Liver (tissue), 9 donors: ENCODE measurements around the gene PYCARD. TPM values are rescaled to one million over a fixed set of nuclear protein-coding genes. Genes with fewer than 3 reads are reported as not detected.
A peak's percentile ranks its signal among the peaks of the same experiment; 100 is the strongest.

ENCODE experiments used
- DNase-seq: peaks from one replicate; pipeline ENCODE4 v3.0.0-alpha.2; 2017; ENCODE audit warnings: low spot score
- H3K27ac ChIP-seq, 2 donors: one replicate each; pipeline ENCODE4 v1.7.0; 2013; ENCODE audit warnings: inconsistent platforms in 2 of 2, low read length in 2 of 2, control low read depth in 1 of 2, low read depth in 1 of 2, mild to moderate bottlenecking in 1 of 2
- H3K27me3 ChIP-seq, 4 donors: one replicate each; pipeline versions ENCODE4 v1.6.1 to v1.7.0; 2013; ENCODE audit warnings: low read length in 3 of 4, inconsistent platforms in 1 of 4, mild to moderate bottlenecking in 1 of 4, moderate library complexity in 1 of 4; ENCODE audit not compliant: control insufficient read depth in 4 of 4, insufficient read depth in 4 of 4
- H3K36me3 ChIP-seq, 4 donors: one replicate each; pipeline versions ENCODE4 v1.6.1 to v1.7.0; 2013; ENCODE audit warnings: low read length in 3 of 4, mild to moderate bottlenecking in 3 of 4, low read depth in 1 of 4, moderate library complexity in 1 of 4; ENCODE audit not compliant: control insufficient read depth in 4 of 4, insufficient read depth in 3 of 4
- H3K4me1 ChIP-seq, 4 donors: one replicate each; pipeline versions ENCODE4 v1.6.1 to v1.7.0; 2013; ENCODE audit warnings: low read length in 3 of 4, mild to moderate bottlenecking in 3 of 4, moderate library complexity in 1 of 4; ENCODE audit not compliant: control insufficient read depth in 4 of 4, insufficient read depth in 4 of 4
- H3K4me3 ChIP-seq, 3 donors: one replicate each; pipeline versions ENCODE4 v1.6.1 to v1.7.0; 2013; ENCODE audit warnings: low read length in 3 of 3, control low read depth in 1 of 3, low read depth in 1 of 3, mild to moderate bottlenecking in 1 of 3
- H3K9ac ChIP-seq, 2 donors: one replicate each; pipeline ENCODE4 v1.7.0; 2013; ENCODE audit warnings: low read length in 2 of 2, mild to moderate bottlenecking in 2 of 2, moderate library complexity in 2 of 2, control low read depth in 1 of 2, low read depth in 1 of 2
- H3K9me3 ChIP-seq, 4 donors: one replicate each; pipeline versions ENCODE4 v1.6.1 to v1.7.0; 2013; ENCODE audit warnings: low read length in 3 of 4; ENCODE audit not compliant: control insufficient read depth in 4 of 4
- EGR1 ChIP-seq, 2 donors: IDR thresholded peaks; 2 replicates each; pipeline ENCODE4 v1.6.1; 2016 to 2018; ENCODE audit warnings: antibody characterized with exemption in 2 of 2, low read depth in 2 of 2
- FOXA1 ChIP-seq: IDR thresholded peaks from 2 replicates; pipeline ENCODE4 v1.6.1; 2016; ENCODE audit warnings: antibody characterized with exemption
- FOXA2 ChIP-seq: IDR thresholded peaks from 2 replicates; pipeline ENCODE4 v1.6.1; 2016; ENCODE audit warnings: antibody characterized with exemption
- GABPA ChIP-seq, 2 donors: IDR thresholded peaks in 1 of 2; conservative IDR thresholded peaks in 1 of 2; 2 replicates each; pipeline ENCODE4 v1.6.1; 2016; ENCODE audit warnings: antibody characterized with exemption in 2 of 2, mild to moderate bottlenecking in 1 of 2, moderate library complexity in 1 of 2
- HNF4A ChIP-seq, 2 donors: conservative IDR thresholded peaks; 2 replicates each; pipeline ENCODE4 v1.6.1; 2016; ENCODE audit warnings: antibody characterized with exemption in 2 of 2, mild to moderate bottlenecking in 2 of 2
- HNF4G ChIP-seq: IDR thresholded peaks from 2 replicates; pipeline ENCODE4 v1.6.1; 2016; ENCODE audit warnings: antibody characterized with exemption
- JUND ChIP-seq, 2 donors: IDR thresholded peaks; 2 replicates each; pipeline ENCODE4 v1.6.1; 2016; ENCODE audit warnings: antibody characterized with exemption in 2 of 2
- NR2F2 ChIP-seq: IDR thresholded peaks from 2 replicates; pipeline ENCODE4 v1.6.1; 2016; ENCODE audit warnings: antibody characterized with exemption
- RAD21 ChIP-seq, 2 donors: IDR thresholded peaks; 2 replicates each; pipeline ENCODE4 v1.6.1; 2016; ENCODE audit warnings: antibody characterized with exemption in 2 of 2, mild to moderate bottlenecking in 2 of 2
- RXRA ChIP-seq, 2 donors: IDR thresholded peaks; 2 replicates each; pipeline ENCODE4 v1.6.1; 2017 to 2018; ENCODE audit warnings: antibody characterized with exemption in 2 of 2, mild to moderate bottlenecking in 1 of 2
- SP1 ChIP-seq: IDR thresholded peaks from 2 replicates; pipeline ENCODE4 v1.6.1; 2018; ENCODE audit warnings: antibody characterized with exemption, mild to moderate bottlenecking
- TAF1 ChIP-seq: conservative IDR thresholded peaks from 2 replicates; pipeline ENCODE4 v1.6.1; 2016; ENCODE audit warnings: antibody characterized with exemption, mild to moderate bottlenecking
- YY1 ChIP-seq: IDR thresholded peaks from 2 replicates; pipeline ENCODE4 v1.6.1; 2016; ENCODE audit warnings: antibody characterized with exemption, mild to moderate bottlenecking
- WGBS: extraction: QIAGEN DNeasy Blood & Tissue Kit; methylation state at CpG from one replicate; pipeline ENCODE4 v1.1.7; 2013; 5-methylcytosine and 5-hydroxymethylcytosine counted together
- polyA plus RNA-seq, 2 donors: library from polyadenylated mRNA; stranded (reverse) in 1 of 2; unstranded in 1 of 2; fragments of 200-250 nt in 1 of 2; fragments of >200 nt in 1 of 2; fragmentation: Nextera tagmentation in 1 of 2; extraction: Ambion mirVana in 1 of 2; gene quantifications; one replicate each; pipeline versions ENCODE4 v1.2.1 to v1.2.3, GENCODE V29; 2013 to 2015
- total RNA-seq, 2 donors: library from RNA; depleted of rRNA; stranded (reverse); fragments of >200 nt; gene quantifications; one replicate each; pipeline ENCODE4 v1.2.3, GENCODE V29; 2014
- TF ChIP-seq, protein P1 (sequence below): IDR thresholded peaks from 2 replicates; pipeline ENCODE4 v1.6.1; 2016; ENCODE audit warnings: antibody characterized with exemption
- TF ChIP-seq, protein P2 (sequence below): IDR thresholded peaks from 2 replicates; pipeline ENCODE4 v1.6.1; 2016; ENCODE audit warnings: antibody characterized with exemption
- TF ChIP-seq, protein P3 (sequence below): IDR thresholded peaks from 2 replicates; pipeline ENCODE4 v1.6.1; 2016; ENCODE audit warnings: antibody characterized with exemption
- TF ChIP-seq, protein P4 (sequence below): fragments of 150-350 bp; IDR thresholded peaks from 2 replicates; pipeline ENCODE4 v1.5.1; 2017; ENCODE audit warnings: improper control_type of control experiment, low read depth, low read length; ENCODE audit not compliant: missing input control
- TF ChIP-seq, protein P5 (sequence below): IDR thresholded peaks from 2 replicates; pipeline ENCODE4 v1.6.1; 2016; ENCODE audit warnings: antibody characterized with exemption, mild to moderate bottlenecking
- donor health status: healthy.
- donor health status: healthy.
- donor health status: healthy.
- donor health status: healthy.
- donor health status: healthy.

Gene PYCARD
- total and polyA plus RNA-seq, 4 donors, result 6.7 to 35.9 (median 10.8) TPM

DNA sequence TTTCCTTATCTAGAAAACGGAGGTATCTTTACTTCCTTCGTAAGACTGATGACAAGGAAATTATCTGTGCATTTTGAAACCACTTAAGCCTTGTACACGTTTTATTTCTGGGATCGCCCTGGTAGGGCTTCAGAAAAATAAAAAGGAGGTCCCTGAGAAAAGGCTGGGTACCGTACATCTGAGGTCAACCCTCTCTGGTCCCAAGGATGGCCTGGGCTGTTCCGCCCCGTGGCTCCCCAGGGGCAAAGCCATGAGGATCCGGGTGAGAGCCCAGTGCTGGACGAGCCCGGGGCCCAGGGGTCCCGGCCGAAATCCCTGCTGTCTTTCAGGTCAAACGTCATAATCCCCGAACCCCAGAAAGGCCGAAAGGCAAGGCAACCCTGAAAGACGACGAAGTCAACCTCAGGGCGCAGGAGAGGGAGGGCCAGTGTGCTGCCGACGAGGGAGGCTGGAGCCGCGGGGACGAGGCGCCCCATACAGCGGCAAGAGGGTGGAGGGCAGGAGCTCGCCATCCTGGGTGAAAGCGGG is 23.3 kb downstream of the PYCARD start:
- Histone ChIP-seq H3K4me1 (peaks cover 7 to 34% (median 27%) of the 10 kb centered on the region in 4 donors), H3K27me3 (no peaks in the 10 kb centered on the region), H3K9me3 (no peaks in the 10 kb centered on the region), H3K36me3 (peaks cover 4 to 15% (median 12%) of the 10 kb centered on the region in 4 donors), H3K27ac (peak overlapping the region; percentile 93 to 98), H3K9ac (peak overlapping the region; percentile 66 to 75), H3K4me3 (peak overlapping the region; percentile 82 to 90 (median 87))
- 6% methylated on average over 27 of the region's 27 CpGs for WGBS
- TF ChIP-seq TAF1, result no peak
- TF ChIP-seq GABPA (IDR thresholded peaks at IDR 0.05 in 1 of 2, conservative IDR thresholded peaks at IDR 0.05 in 1 of 2), result no peak
- TF ChIP-seq NR2F2, result no peak
- TF ChIP-seq, protein P1, sequence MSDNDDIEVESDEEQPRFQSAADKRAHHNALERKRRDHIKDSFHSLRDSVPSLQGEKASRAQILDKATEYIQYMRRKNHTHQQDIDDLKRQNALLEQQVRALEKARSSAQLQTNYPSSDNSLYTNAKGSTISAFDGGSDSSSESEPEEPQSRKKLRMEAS, result no peak
- no peak for TF ChIP-seq JUND (IDR thresholded peaks at IDR 0.05)
- TF ChIP-seq FOXA2, result no peak
- TF ChIP-seq, protein P2, sequence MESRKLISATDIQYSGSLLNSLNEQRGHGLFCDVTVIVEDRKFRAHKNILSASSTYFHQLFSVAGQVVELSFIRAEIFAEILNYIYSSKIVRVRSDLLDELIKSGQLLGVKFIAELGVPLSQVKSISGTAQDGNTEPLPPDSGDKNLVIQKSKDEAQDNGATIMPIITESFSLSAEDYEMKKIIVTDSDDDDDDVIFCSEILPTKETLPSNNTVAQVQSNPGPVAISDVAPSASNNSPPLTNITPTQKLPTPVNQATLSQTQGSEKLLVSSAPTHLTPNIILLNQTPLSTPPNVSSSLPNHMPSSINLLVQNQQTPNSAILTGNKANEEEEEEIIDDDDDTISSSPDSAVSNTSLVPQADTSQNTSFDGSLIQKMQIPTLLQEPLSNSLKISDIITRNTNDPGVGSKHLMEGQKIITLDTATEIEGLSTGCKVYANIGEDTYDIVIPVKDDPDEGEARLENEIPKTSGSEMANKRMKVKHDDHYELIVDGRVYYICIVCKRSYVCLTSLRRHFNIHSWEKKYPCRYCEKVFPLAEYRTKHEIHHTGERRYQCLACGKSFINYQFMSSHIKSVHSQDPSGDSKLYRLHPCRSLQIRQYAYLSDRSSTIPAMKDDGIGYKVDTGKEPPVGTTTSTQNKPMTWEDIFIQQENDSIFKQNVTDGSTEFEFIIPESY, result no peak
- TF ChIP-seq YY1, result no peak
- no peak for TF ChIP-seq EGR1 (IDR thresholded peaks at IDR 0.05; ENCODE audit: low read depth in 2 of 2)
- TF ChIP-seq RXRA (IDR thresholded peaks at IDR 0.05), result no peak
- TF ChIP-seq HNF4A (conservative IDR thresholded peaks at IDR 0.05), result no peak
- no peak for TF ChIP-seq HNF4G
- TF ChIP-seq, protein P3, sequence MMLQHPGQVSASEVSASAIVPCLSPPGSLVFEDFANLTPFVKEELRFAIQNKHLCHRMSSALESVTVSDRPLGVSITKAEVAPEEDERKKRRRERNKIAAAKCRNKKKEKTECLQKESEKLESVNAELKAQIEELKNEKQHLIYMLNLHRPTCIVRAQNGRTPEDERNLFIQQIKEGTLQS, result no peak
- no peak for TF ChIP-seq SP1
- TF ChIP-seq, protein P4, sequence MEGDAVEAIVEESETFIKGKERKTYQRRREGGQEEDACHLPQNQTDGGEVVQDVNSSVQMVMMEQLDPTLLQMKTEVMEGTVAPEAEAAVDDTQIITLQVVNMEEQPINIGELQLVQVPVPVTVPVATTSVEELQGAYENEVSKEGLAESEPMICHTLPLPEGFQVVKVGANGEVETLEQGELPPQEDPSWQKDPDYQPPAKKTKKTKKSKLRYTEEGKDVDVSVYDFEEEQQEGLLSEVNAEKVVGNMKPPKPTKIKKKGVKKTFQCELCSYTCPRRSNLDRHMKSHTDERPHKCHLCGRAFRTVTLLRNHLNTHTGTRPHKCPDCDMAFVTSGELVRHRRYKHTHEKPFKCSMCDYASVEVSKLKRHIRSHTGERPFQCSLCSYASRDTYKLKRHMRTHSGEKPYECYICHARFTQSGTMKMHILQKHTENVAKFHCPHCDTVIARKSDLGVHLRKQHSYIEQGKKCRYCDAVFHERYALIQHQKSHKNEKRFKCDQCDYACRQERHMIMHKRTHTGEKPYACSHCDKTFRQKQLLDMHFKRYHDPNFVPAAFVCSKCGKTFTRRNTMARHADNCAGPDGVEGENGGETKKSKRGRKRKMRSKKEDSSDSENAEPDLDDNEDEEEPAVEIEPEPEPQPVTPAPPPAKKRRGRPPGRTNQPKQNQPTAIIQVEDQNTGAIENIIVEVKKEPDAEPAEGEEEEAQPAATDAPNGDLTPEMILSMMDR, result no peak
- TF ChIP-seq FOXA1, result no peak
- TF ChIP-seq, protein P5, sequence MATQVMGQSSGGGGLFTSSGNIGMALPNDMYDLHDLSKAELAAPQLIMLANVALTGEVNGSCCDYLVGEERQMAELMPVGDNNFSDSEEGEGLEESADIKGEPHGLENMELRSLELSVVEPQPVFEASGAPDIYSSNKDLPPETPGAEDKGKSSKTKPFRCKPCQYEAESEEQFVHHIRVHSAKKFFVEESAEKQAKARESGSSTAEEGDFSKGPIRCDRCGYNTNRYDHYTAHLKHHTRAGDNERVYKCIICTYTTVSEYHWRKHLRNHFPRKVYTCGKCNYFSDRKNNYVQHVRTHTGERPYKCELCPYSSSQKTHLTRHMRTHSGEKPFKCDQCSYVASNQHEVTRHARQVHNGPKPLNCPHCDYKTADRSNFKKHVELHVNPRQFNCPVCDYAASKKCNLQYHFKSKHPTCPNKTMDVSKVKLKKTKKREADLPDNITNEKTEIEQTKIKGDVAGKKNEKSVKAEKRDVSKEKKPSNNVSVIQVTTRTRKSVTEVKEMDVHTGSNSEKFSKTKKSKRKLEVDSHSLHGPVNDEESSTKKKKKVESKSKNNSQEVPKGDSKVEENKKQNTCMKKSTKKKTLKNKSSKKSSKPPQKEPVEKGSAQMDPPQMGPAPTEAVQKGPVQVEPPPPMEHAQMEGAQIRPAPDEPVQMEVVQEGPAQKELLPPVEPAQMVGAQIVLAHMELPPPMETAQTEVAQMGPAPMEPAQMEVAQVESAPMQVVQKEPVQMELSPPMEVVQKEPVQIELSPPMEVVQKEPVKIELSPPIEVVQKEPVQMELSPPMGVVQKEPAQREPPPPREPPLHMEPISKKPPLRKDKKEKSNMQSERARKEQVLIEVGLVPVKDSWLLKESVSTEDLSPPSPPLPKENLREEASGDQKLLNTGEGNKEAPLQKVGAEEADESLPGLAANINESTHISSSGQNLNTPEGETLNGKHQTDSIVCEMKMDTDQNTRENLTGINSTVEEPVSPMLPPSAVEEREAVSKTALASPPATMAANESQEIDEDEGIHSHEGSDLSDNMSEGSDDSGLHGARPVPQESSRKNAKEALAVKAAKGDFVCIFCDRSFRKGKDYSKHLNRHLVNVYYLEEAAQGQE, result no peak
- no peak for TF ChIP-seq RAD21 (IDR thresholded peaks at IDR 0.05)
- DNase-seq, result no peak
